Right atrium auricular region (tissue), 2 donors: ENCODE data around the gene C17orf67. TPM values are rescaled to one million over a fixed set of nuclear protein-coding genes. Genes with fewer than 3 reads are reported as not detected.

Experiments
- DNase-seq: peaks from one replicate; pipeline ENCODE4 v3.0.0-alpha.2; 2019; ENCODE audit warnings: low spot score
- H3K27ac ChIP-seq, 2 donors: fragments of 200-600 bp; sonication (generic); 1 replicate in 1 of 2; 2 replicates in 1 of 2; pipeline ENCODE4 v1.5.1; 2016 to 2019
- H3K27me3 ChIP-seq, 2 donors: fragments of 200-600 bp; sonication (generic); one replicate each; pipeline versions ENCODE4 v1.5.1 to v1.6.0; 2017 to 2019
- H3K36me3 ChIP-seq: fragments of 200-600 bp; sonication (generic); one replicate; pipeline ENCODE4 v1.5.1; 2016
- H3K4me1 ChIP-seq, 2 donors: fragments of 200-600 bp; sonication (generic); one replicate each; pipeline versions ENCODE4 v1.5.1 to v1.6.0; 2017 to 2019
- H3K4me3 ChIP-seq, 2 donors: fragments of 200-600 bp; sonication (generic); 1 replicate in 1 of 2; 2 replicates in 1 of 2; pipeline ENCODE4 v1.5.1; 2017 to 2019; ENCODE audit warnings: mild to moderate bottlenecking in 1 of 2, moderate library complexity in 1 of 2
- H3K9me3 ChIP-seq, 2 donors: fragments of 200-600 bp; sonication (generic); one replicate each; pipeline ENCODE4 v1.5.1; 2019
- CTCF ChIP-seq, 2 donors: fragments of 200-600 bp; sonication (generic); IDR thresholded peaks; one replicate each; pipeline ENCODE4 v1.5.1; 2019; ENCODE audit warnings: antibody characterized with exemption in 2 of 2
- total RNA-seq, 2 donors: library from RNA; depleted of rRNA; stranded (reverse); fragments of >200 nt; gene quantifications; one replicate each; pipeline ENCODE4 v1.1.0, GENCODE V29; 2016

C17orf67 gene
- total RNA-seq, 2 donors from 2014 or later = 0.51 TPM; not detected in 1

- no peaks in the 10 kb centered on the region for H3K4me1 ChIP-seq
- DNase-seq = no peak
- no peak for TF ChIP-seq CTCF (IDR thresholded peaks at IDR 0.05)
- H3K27me3 ChIP-seq = no peaks in the 10 kb centered on the region
- no peak overlapping the region for H3K27ac ChIP-seq
- no peak overlapping the region for H3K4me3 ChIP-seq
- H3K9me3 ChIP-seq = no peaks in the 10 kb centered on the region
- no peaks in the 10 kb centered on the region for H3K36me3 ChIP-seq
Observed at GRCh38 chr17:56796536-56796935, 37.2 kb downstream of the C17orf67 start.

- no peak for TF ChIP-seq CTCF (IDR thresholded peaks at IDR 0.05)
Observed at GRCh38 chr17:56795221-56795865, 38.4 kb downstream of the C17orf67 start.

GRCh38 chr17:56793957-56794356, 39.8 kb downstream of the C17orf67 start:
- Histone ChIP-seq H3K36me3 (no peaks in the 10 kb centered on the region), H3K9me3 (no peaks in the 10 kb centered on the region), H3K4me3 (no peak overlapping the region), H3K27me3 (no peaks in the 10 kb centered on the region), H3K4me1 (no peaks in the 10 kb centered on the region), H3K27ac (no peak overlapping the region)
- no peak for DNase-seq
- TF ChIP-seq CTCF (IDR thresholded peaks at IDR 0.05) = no peak

More at GRCh38 chr17:56795221-56795865, 38.4 kb downstream of the C17orf67 start:
- no peak overlapping the region for H3K4me3 ChIP-seq
- no peaks in the 10 kb centered on the region for H3K9me3 ChIP-seq
- H3K4me1 ChIP-seq = no peaks in the 10 kb centered on the region
- no peak overlapping the region for H3K27ac ChIP-seq
- H3K27me3 ChIP-seq = no peaks in the 10 kb centered on the region
- H3K36me3 ChIP-seq = no peaks in the 10 kb centered on the region
- no peak for DNase-seq

- Histone ChIP-seq H3K4me3 (no peak overlapping the region), H3K27ac (no peak overlapping the region), H3K4me1 (no peaks in the 10 kb centered on the region), H3K27me3 (no peaks in the 10 kb centered on the region), H3K9me3 (no peaks in the 10 kb centered on the region), H3K36me3 (no peaks in the 10 kb centered on the region)
- no peak for TF ChIP-seq CTCF (IDR thresholded peaks at IDR 0.05)
- DNase-seq = no peak
Observed at GRCh38 chr17:56793531-56793930, 40.2 kb downstream of the C17orf67 start.

GRCh38 chr17:56792267-56792666, 41.5 kb downstream of the C17orf67 start:
- no peaks in the 10 kb centered on the region for H3K27me3 ChIP-seq
- H3K36me3 ChIP-seq = no peaks in the 10 kb centered on the region
- TF ChIP-seq CTCF (IDR thresholded peaks at IDR 0.05) = no peak
- no peaks in the 10 kb centered on the region for H3K9me3 ChIP-seq
- no peak for DNase-seq
- no peak overlapping the region for H3K27ac ChIP-seq
- no peak overlapping the region for H3K4me3 ChIP-seq
- no peaks in the 10 kb centered on the region for H3K4me1 ChIP-seq

GRCh38 chr17:56786989-56787482, 46.7 kb downstream of the C17orf67 start:
- no peaks in the 10 kb centered on the region for H3K9me3 ChIP-seq
- no peak for TF ChIP-seq CTCF (IDR thresholded peaks at IDR 0.05)
- no peaks in the 10 kb centered on the region for H3K36me3 ChIP-seq
- H3K4me1 ChIP-seq = no peaks in the 10 kb centered on the region
- H3K27ac ChIP-seq = no peak overlapping the region
- H3K27me3 ChIP-seq = no peaks in the 10 kb centered on the region
- no peak for DNase-seq
- no peak overlapping the region for H3K4me3 ChIP-seq
